HL-60/S4 treated with phorbol 12-myristate 13-acetate at 8.2 ng/mL for 4 days and 3 days (cell line): Measurements from ENCODE around the gene COPS3.

Experiments
- in situ Hi-C: fragments of 300-500 bp; cut with MboI; formaldehyde crosslinking; loops from 2 replicates; pipeline ENCODE4 v1.15.0; 2022; ENCODE audit warnings: low sequenced_read_pairs

The COPS3 gene

DNA sequence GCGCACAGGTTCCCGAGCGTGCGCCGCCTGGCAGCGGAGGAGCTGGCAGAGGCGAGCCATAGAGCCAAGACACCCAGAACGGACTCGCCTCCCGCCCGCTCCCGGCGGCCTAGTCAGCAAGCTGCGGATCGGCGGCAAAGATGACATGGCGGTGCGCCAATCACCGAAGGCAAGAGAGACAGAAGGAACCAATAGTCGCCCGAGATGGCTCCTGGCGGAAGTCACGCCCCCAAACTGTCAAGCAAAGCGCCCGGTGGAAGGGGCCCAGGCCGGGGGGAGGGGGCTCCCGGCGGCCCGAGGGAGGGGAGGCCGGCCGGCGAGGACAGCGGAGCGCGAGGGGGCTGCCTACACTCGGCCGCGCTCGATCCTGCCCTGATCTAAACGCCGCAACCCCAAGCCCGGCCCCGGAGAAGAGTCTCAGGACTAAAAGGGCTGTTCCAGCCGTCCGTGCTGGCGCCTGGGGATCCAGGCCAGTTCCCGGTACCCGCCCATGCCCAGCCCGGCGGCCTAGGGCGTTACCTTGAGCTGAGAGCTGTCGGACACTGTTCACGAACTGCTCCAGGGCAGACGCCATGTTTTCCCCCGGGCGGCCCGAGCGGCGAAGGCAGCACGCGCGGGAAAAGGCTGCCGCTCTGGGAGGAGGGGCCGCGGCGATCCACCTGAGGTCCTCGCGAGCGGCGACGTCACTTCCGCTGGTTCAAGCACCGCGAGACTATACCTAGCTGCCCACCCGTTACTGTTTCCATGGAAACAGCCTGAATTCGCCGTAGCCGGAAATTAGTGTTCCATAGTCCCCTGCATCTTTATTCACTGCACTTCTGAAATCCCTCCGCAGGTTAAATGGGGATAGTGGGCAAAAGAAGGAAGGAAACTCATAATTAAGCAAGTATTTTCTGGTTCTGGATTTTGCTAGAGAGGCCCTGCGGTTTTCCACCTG, at the start of gene COPS3:
Gene COPS3, minus strand, starts transcription at position 634 of the 937 bp plus-strand sequence. Its CDS starts 60 bp downstream, at position 574.
- in situ Hi-C loops: no loop called here

DNA sequence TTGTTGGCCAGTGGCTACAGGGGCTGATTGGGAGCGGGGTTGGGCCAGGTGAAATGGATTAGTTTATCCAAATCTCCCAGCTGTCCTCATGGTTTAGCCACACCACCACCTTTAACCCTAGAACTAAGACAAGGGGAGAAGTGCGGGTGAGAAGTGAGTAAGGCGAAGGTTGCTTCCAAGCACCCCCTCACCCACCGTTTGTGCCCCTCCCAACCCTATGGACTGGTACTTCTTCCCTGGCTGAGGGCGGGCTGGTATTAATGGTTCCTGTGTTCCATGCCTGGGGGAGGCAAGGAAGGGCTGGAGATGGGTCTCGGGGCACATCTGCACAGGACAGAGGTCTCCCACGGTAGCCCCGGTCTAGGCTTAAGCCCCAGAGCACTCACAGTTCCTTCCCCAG, 47.2 kb upstream of the COPS3 start:
- in situ Hi-C loops: no loop called here

DNA sequence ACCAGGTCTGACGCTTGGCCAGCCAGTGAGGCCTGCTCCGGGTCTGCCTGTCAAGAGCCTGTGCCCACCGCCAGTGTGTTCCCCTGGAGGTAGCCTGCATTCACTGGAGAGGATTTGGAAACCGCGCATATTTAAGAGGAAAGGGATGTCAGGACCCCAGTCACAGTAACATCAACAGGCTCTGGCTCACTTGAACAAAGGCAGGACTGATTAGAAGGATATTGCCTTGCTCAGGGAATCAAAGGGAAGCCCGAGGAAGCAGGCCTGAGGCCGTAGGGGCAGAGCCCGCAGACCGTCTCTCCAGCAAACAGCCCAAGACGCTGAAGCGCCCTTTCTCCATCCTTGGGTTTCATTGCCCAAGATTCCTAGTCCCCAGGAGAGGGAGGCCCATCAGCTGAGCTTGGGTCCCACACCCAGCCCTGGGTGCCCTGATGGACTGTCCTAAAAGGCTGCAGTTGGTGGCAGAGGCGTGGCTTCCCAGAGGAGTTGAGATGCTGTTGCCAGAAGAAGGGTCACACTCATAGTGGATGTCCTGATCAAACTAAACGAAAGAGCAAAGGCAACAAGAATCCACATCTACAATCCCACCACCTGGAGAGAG, 45.3 kb upstream of the COPS3 start:
- in situ Hi-C loops: no loop called here

DNA sequence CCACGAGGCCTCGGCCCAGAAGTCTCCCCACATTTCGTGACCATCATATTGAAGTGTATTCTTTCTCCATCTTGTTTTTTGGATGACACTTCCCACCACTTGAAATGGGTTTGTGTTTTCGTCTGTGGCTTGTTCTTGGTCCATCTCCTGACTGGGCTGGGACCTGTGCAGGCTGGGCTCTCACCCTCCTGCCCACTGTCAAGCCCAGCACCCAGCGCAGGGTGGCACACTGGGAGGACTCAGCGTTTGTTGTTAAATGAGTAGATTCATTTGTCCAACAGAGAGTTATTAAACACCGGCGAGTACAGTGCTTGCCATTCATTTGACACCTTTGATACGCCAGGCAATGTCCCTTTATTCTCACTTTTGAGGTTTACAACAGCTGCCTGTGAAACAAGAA, 44.8 kb upstream of the COPS3 start:
- in situ Hi-C loops: no loop called here

DNA sequence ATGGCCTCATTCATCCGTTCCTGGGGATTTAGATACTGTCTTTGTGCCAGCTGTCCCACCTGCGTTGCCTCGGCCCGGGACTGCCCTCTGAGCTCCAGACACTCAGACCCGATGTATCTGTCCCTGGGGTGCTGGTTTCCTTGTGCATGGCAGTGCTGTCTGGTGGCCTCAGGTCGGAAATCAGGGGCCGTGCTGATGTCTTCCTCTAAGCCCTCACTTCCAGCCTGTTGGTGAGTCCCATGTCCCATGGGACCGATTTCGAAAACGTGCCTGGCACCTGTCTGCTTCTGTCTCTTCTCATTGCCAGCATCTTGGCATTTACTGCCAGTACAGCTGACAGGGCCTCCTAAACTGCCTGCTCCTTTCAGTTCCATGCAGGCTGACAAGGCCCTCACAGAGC, 44.2 kb upstream of the COPS3 start:
- in situ Hi-C loops: no loop called here

DNA sequence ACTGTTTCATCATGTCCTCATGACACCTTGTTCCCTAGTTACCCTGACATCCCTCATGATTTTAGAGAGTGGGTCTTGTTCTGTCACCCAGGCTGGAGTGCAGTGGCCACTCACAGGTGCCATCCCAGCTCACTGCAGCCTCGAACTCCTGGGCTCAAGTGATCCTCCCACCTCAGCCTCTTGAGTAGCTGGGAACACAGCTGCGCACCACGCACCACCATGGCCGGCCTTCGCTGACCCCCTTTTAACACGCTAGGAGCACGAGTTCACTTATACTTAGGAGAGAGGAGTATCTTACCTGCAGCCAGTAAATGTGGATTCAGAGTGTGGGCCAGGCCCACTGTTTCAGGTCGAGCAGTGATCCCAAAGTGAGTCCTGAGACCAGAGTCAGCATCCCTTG, 43.6 kb upstream of the COPS3 start:
- in situ Hi-C loops: no loop called here

DNA sequence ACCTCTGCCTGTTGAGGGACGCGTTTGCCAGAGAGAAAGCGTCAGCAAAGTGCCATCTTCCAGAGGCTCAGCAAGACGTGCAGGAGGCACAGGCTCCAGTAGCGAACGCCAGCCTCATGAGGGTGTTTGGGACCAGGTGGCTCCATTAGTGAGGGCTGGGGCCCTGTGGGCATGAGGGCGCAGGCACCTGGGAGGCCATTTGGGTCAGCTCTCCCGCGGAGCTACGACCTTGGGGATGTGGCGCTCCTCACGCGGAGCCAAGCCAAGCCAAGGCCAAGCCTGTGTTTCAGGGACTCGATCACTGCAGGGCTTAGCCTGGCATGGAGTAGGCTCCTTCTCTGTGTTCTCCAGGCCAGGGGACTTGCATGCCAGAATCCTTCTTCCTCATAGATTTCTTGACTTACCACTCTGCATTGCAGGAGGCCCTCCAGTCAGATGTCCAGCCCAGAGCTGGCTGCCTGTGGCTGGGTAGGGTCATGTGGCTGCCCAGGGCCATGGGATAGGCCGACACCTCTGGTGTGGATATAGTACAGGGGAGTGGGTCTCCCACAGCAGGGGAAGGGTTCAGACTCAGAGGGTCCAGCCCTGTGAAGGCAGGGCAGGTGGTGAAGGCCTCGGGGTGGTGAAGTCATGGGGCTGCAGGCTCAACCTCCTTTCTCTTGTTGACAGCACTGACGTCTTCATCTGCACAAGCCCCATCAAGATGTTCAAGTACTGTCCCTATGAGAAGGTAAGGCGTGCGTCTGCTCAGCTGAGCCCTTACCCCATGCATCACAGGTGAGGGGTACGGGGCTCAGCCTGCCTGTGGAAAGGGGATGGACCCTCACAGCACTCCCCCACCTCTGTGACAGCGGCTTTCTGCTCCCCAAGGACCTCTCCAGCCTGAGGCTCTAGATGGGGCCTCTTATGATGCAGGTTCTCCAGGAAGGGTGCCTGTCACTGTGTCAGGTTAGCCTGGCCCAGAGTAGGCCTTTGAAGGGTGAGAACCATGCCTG, 41.8 kb upstream of the COPS3 start:
- in situ Hi-C loops: no loop called here

DNA sequence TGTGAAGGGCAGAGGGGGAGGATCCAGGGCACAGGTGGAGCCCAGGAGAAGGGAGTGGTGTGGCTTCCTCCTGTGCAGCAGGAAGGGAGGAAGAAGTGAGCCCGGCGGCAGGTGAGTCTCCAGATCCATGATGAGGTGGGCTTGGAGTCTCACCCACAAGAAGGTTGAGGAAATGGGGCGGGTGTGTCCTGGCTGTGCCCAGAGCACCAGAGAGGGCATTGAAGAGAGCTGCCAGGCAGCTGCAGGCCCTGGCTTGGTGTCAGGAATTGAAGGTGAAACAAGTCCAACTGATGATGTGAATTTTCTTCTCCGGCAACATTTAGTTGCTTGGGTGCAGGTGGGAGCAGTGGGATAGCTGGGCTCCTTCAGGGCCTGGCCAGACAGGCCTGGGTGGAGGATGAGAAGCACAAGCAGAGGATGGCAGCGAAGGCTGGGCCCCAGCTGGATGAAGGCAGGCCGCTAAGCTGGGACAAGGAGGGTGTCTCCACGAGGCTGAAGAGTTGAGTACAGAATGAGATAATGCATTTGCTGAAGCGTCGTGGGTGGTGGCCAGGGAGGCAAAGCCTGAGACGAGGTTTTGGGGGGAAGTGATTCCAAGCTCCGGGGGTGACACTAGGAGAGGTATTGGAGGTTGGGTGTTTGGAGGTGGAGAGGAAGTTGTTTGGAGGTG, 40.4 kb upstream of the COPS3 start:
- in situ Hi-C loops: no loop called here

DNA sequence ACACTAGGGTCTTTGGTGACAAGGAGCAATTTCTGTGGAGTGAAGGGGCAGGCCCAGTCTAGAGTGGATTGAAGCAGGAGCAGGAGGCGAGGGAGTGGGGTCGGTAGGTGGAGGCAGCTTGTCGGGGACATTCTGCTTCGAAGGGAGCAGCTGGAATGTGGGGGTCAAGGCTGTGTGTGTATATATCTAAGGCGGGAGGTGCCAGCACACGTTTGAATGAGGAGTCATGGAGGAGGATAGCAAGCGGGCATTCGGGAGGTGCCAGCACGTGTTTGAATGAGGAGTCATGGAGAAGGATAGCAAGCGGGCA, 39.8 kb upstream of the COPS3 start:
- in situ Hi-C loops: no loop called here

DNA sequence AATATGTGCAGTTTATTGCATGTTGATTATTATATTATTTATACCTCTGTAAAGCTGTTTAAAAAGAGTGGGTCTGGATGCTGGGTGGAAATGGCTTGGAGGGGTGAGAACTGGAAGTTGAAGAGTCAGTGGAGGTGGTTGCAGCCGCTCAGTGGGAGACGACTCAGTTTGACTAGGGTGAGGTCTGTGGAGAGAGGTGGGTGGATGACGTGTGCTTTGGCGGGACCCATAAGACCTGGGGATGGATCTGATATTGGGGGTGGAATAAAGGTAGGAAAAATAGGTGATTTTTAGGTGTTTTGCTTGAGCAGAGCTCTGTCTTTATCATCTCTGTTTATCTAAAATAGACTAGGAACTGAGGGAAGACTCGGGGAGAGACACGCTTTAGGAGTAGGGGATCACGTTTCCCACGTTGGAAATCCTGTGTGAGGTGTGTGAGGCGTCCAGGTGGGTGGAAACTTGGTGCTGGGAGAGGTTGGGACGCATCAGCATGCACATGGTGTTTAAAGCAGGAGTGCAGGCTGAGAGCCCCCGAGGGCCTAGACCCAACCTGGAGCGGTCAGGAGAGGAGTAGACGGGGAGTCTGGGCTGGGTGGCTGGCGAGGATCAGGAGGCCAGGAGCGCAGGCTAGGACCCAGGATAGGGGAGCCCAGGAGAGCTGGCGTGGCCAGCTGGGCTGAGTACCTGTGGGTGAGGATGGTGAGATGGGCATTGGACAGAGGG, 39.3 kb upstream of the COPS3 start:
- in situ Hi-C loops: no loop called here

DNA sequence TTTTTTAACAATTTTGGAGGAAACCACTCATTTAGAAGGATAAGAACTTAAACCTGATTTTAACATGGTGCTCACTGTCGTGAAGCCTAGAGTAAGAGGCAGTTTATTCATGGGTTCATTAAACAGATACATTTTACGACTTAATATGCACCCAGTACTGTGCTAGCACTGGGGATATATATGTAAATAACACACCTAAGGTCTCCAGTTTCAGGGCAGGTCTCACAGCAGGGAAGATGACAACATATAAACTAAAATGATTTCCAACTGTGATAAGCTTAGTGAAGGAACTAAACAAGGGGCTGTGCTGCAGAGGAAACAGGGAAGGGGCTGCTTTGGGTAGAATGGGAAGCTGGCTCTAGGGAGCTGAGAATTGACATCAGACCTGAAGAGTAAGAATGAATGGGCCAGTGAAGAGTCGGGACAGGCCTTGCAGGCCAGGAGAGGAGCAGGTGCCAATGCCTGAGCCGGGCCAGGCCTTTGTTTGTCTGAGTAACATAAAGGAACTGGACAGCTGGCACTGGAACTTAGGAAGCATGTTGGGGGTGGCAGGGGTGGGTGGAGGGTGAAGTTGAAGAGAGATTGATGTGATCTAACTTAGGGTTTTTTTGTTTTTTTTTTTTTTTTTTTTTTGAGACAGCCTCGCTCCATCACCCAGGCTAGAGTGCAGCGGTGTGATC, 34.2 kb upstream of the COPS3 start:
- in situ Hi-C loops: no loop called here

DNA sequence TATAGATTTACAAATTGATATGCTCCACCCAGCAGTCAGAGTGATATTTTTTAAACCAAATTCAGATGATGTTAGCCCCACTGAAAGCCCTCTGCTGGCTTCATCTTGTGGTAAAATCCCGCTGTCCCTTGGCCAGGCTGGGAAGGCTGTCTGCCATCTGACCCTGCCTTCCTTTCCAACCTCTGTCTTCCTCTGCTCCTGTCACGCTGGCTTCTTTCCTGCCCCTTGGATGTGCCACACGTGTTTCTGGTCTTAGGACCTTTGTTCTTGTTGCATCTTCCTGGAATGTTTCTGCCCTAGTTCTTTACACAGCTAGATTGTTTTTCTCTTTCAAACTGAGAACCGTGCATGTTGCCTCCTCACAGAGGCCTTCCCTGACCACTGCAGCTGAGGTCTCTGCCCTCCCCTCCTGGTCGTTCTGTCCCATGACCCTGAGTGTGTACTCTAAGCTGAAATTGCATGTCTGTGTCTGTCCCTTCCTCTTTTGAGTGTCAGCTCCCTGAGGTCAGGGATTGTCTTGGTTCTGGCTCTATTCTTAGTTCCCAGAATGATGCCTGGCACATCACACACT, 33.5 kb upstream of the COPS3 start:
- in situ Hi-C loops: no loop called here

DNA sequence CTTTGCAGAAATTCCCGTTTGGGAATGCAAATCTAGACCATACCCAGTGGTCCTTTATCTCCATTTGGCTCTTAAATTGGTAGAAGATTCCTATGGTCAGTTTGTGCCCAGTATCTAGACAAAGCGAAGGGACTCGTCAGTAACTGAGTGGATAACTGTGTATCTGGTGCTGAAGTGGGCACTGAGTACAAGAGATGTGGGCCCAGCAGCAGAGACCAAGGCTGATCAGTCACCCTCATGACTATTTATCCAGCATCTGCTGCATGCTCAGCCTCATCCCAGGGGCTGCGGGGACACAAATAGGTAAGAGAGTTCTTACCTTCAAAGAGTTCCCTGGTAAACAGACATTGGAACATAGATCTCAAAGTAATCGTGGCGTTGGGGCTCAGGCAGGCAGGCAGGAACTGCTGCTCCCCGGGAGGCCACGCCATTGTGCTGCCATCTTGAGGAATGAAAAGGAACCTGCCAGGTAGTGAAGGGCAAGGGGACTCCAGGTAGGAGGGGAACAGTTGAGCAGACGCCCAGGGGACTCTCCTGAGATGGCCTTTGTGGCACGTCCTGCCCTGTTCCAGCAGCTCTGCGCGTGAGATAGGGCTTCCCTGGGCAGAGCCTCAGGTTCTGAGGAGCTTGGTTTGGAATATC, 32.4 kb upstream of the COPS3 start:
- in situ Hi-C loops: no loop called here

DNA sequence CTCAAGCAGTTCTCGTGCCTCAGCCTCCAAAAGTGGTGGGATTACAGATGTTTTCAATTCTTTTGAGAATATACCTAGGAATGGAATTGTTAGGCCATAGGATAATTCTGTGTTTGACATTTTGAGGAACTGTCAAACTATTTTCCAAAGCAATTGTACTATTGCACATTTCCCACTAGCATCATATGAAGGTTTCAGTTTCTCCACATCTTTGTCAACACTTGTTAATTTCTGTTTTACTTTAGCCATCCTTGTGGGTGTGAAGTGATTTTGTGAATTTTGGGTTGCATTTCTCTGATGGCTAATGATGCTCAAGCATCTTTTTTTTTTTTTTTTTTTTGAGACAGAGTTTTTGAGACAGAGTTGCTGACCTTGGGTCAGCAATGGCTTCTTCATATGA, 28.3 kb upstream of the COPS3 start:
- in situ Hi-C loops: no loop called here

DNA sequence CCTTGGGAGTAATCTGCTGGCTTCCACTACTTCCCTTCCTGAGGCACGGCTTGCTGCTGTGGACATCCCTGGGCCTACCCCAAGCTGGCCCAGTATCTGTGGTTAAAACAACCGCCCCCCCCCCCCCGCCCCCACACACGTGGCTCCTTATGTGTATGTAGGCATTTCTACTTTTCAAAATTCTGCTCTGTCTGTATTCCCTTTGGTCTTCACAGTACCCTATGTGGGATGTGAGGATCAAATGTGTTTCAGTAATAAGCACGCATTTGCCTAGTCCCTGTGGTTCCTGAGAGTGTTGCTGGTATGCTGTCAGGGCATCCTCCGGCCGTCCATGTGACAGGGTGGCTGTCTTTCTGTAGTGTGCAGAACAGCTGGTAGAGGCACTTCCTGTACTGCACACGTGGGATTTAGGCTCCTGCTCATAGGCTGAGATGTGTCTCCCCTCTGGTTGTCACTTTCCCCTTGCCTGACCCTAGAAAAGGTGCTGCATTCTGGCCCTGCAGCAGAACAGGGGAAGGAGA, 24.3 kb upstream of the COPS3 start:
- in situ Hi-C loops: no loop called here

DNA sequence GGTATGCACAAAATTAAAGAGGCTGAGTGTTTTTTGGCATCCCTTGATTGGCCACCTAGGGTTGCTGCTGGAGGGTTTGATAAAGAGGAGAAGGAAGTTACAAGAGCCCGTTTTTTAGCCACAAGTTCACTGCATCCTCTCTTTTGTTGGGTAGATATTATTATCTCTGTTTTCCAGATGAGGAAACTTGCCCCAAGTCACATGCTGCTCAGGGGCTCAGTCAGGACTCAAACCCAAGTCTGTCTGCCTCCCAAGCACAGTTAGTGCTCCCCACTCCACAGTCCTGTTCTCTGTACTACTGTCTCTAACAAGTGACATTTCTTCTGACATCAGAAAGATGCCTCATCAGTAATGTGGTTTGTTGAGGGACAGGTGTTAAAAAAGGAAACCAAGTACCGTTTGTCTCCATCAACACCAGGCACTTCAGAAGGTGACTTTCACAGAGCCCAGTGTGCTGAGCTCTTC, 23.5 kb upstream of the COPS3 start:
- in situ Hi-C loops: no loop called here

DNA sequence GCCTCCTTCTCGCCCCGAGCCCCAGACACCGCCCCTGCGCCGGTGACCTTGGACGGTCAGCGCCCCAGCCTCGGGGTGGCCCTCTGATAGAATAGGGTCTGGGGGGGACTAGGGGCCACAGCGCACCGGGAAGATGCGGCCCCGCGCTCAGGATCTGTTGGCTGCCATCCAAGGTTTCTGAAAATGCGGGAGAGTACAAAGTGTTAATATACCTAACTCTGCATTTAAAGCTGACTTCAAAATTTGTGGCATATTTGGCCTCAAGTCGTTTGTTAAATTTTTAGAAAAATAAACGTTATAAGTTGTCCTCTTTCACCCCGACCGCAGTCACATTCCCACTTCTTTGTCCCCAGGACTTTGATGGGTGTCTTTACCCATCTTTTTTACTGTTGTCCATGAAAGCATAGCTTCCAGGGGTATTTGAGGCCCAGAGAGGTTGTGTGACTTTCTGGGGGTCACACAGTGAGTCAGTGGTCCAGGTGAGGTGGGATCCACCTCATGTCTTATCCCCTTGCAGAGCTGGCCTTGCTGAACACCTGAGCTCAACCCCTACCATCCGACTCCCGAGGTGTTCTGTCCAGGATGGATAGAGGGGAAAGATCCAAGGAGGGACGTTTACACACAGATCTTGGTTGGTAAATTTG, 22.9 kb upstream of the COPS3 start:
- in situ Hi-C loops: no loop called here
